Measurements from ENCODE around the gene KRTAP4-6.
"Not testable (repeated sequence)": the region's sequence is repeated elsewhere in the genome, so short reads cannot be mapped to it uniquely, and the experiment has no call there.

Gene KRTAP4-6

DNA sequence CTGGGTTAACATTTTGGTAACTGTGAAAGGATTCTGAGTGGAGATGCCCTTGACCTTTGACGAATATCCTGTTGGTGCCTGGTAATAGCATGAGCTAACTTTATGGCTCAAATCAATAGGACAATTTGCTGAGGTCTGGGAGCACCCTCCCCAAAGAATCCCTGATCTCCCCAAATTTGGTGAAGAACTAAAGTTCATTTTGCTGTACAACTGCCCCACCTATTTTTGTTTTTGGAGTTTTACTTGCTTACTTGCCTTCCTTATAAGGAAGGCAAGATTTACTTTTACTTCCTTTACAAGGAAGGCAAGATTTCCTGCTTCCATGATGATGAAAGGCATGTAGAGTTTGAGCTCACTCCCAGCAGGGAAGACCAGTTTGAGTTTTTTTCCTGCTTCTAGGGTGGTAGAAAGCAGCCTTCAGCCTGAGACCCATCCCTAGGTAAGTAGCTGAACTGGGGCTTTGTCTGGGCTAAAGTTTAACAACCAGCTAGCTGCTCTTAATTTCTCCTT is 32.3 kb downstream of the KRTAP4-6 start:
- DNase-seq (ENCODE audit: low read depth in 2 of 2), result no peak

DNA sequence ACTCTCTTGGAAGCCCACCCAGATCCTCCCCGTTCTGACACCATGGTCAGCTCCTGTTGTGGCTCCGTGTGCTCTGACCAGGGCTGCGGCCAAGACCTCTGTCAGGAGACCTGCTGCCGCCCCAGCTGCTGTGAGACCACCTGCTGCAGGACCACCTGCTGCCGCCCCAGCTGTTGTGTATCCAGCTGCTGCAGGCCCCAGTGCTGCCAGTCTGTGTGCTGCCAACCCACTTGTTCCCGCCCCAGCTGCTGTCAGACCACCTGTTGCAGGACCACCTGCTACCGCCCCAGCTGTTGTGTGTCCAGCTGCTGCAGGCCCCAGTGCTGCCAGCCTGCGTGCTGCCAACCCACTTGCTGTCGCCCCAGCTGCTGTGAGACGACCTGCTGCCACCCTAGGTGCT is 35.0 kb downstream of the KRTAP4-6 start, which contains the start of gene KRTAP4-9:
KRTAP4-9 (plus strand) TSS at position 43 of the 400 bp plus-strand sequence; CDS start at position 43, 0 bp downstream.
- not testable (repeated sequence) for DNase-seq (ENCODE audit: low read depth in 2 of 2)

DNA sequence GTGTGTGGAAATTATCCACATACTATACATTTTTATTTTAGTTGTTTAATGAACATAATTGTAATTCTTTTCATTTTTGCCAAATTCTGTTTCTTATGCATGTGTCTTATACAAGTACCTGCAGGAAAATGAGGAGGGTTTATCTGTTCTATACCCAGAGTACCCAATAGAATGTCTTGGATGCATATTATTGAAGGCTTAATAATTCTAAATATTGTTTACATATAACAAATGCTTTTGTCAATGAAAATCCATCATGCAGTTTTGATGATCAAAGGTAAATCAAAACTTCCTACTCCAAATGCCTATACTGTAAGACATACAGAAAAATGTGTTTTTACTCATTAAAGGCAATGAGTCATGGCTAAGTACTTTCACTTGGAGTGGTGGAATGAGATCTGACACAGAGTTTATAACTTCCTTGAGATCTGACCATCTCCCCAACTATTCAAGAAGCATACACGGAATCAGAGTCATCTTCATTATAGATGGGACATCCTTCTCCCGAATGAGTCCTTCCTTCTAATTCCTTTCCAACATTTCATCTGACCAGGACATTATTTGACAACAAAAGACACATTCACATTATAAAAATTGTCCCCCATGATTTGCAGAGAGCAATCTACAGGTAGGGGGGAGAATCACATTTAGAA is 35.8 kb downstream of the KRTAP4-6 start:
- DNase-seq (ENCODE audit: low read depth in 2 of 2), result not testable (repeated sequence)

DNA sequence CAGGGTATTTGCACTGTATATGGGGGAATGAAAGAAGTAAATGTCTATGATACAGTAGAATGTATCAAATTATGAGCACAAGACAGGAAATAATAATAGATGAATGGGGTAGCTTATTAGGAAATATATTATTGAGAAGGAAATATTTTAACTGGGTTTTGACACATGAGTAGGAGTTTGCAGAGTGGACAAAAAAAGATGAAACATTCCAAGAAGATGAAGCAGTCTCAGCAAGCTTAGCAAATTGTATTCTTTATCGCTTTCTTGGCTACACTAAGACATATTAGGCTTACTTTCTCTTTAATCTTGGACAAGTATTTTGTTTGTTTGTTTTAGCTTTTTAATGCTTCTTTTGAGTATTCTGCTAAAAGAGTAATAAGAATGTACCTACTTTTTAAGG is 36.4 kb downstream of the KRTAP4-6 start:
- no peak for DNase-seq (ENCODE audit: low read depth in 2 of 2)

DNA sequence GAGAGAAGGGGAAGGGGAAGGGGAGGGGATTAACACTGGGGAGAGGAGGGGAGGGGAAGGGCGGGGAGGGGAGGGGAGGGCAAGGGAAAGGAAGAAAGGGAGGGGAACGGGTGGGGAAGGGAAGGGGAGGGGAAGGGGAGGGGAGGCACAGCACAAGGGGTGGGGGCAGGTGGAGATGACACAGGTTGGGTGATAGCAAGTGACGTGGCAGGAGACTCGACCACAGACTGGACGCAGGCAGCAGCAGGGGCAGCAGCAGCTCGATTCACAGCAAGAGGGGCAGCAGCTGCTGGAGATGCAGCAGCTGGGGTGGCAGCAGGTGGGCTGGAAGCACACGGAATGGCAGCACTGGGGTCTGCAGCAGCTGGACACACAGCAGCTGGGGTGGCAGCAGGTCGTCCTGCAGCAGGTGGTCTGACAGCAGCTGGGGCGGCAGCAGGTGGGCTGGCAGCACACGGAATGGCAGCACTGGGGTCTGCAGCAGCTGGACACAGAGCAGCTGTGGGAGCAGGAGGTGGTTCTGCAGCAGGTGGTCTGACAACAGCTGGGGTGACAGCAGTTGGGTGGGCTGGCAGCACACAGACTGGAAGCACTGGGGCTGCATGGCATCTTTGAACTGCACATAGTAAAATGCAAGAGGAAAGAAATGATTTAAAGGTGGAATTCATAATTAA is 38.6 kb downstream of the KRTAP4-6 start, which contains the start of gene KRTAP4-16:
KRTAP4-16 (minus strand) TSS at position 624 of the 674 bp plus-strand sequence; CDS start at position 624, 0 bp downstream.
- DNase-seq (ENCODE audit: low read depth in 2 of 2), result no peak

DNA sequence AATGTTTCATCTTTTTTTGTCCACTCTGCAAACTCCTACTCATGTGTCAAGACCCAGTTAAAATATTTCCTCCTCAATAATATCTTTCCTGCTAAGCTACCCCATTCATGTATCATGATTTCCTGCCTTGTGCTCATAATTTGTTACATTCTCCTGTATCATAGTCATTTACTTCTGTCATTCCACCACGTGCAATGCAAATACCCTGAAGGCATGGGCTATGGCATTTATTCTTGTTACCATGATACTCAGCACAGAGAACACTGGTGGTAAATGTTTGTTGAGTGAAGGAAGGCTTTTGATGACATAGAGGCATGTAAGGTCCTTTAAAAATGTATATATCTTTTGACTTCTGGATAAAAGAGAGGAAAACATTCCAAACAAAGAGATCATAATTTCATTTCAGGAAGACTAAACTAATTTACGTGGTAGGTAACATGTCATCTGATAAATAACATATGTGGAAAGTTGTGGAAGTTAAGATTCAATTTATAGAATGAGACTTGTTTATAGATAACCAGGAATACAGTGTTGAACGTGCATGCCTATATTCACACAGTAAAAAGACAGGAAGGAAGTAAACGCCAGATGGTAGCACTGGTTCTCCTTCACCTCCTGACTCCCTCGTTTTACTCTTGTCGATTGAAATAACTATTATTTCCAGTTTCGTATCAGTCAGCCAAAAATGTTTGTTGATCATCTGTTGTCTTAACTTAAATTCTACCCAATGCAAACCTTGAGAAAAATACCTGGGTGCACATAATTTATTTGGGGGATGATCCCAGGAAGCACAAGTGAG is 40.5 kb downstream of the KRTAP4-6 start:
- DNase-seq (ENCODE audit: low read depth in 2 of 2), result peak; percentile 59

DNA sequence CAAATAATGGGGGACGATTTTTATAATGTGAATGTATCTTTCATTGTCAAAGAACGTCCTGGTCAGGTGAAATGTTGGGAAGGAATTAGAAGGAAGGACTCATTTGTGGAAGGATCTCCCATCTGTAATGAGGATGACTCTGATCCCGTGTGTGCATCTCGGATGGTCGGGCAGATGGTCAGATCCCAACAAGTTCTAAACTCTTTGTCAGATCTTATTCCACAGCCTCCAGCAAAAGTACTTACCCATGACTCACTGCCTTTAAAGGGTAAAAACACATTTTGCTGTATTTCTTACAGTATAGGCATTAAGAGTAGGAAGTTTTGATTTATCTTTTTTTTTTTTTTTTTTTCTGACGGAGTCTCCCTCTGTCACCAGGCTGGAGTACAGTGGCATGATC is 41.9 kb downstream of the KRTAP4-6 start:
- no peak for DNase-seq (ENCODE audit: low read depth in 2 of 2)

DNA sequence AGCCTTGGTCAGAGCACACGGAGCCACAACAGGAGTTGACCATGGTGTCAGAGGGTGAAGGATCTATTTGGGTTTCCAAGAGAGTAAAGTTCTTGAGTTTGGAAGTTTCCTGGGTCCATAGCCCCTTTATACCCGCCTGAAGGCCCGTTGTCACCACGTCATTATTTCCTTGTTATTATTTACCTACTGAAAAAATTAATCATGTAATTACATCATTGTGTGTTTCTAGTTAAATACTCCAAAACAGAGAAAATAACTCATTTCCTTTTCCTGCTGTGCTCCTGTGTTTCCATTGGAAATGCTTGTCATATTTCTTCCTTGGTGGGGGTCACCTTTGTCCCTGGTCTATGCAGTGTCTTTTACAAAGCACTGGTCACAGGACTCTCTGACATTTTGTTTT is 42.3 kb downstream of the KRTAP4-6 start, which contains the start of gene KRTAP4-8:
KRTAP4-8 (minus strand) TSS at position 101 of the 400 bp plus-strand sequence; CDS start at position 43, 58 bp downstream.
- DNase-seq (ENCODE audit: low read depth in 2 of 2), result no peak

DNA sequence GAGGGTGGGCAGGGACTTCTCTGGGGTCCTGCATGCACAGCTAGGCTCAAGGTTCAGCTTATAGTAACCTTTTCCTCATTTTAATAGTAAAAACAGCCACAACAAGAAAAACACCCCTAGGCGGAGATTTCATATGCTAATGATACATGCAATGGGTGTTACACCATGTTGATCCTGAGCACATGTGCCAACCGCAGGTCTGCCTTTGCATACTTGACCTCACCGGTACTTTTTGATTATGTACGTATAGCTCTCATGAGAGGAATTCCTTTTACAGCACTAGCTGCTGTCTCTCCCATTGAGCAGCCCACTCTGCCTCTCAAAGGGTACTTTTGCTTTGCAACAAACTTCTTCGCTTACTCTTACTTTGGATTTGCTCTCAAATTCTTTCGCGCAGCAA is 44.3 kb downstream of the KRTAP4-6 start:
- no peak for DNase-seq (ENCODE audit: low read depth in 2 of 2)

All from fibroblast of skin of left biceps (primary cell).